ENCODE results near the gene TOP1. TPM values are rescaled to one million over a fixed set of nuclear protein-coding genes. Genes with fewer than 3 reads are reported as not detected.
A peak's percentile ranks its signal among the peaks of the same experiment; 100 is the strongest.

The TOP1 gene
- 10 to 100 TPM; 37.6 to 41.7 TPM for total RNA-seq
- polyA plus RNA-seq (2013, experiment 1 of 2) = 31.6 TPM
- polyA plus RNA-seq (2013, experiment 2 of 2) = 36.7 TPM
- 36.3 to 590 (median 106) reads per million in 172 experiments for total RNA-seq

DNA sequence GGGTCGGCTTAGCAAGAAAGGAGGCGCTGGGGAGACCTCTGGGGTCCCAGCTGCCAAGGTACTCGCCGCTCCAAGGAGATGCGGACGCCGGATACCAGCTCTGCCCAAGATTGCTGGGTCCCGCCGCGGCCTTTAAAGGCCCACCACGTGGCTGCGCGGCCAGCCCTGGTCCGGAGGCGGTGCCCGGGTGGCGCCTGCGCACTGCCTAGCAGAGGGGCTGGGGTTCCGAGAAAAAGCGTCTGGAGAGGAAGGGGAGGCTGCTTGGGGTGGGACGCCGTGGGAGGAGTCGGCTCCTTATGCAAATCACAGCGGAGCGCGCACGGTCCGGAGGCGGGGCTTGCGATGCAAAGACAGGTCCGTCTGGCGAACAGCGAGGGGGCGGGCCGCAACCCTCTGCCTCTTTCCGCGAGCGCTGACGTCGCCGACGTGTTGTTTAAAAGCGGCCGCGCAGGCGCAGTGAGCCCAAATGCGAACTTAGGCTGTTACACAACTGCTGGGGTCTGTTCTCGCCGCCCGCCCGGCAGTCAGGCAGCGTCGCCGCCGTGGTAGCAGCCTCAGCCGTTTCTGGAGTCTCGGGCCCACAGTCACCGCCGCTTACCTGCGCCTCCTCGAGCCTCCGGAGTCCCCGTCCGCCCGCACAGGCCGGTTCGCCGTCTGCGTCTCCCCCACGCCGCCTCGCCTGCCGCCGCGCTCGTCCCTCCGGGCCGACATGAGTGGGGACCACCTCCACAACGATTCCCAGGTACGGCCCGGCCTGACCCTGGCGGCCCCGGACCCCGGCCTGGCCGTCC, at the start of gene TOP1:
TSS of gene TOP1 (plus strand) at position 464 of the 791 bp plus-strand sequence. CDS start at position 710, 246 bp downstream.
- H3K4me3 ChIP-seq (ENCODE audit: low read length) = peak within 1 kb of the TSS; percentile 83
- peaks cover 4% of the 10 kb centered on the region for H3K36me3 ChIP-seq (ENCODE audit: insufficient read depth, low read length)
- peak within 1 kb of the TSS; percentile 86 to 93 for H3K27ac ChIP-seq (ENCODE audit: low read depth in 1 of 2, low read length in 2 of 2)
- Mint-ChIP-seq H3K36me3 (ENCODE audit: low read depth) (peaks cover 50% of the 10 kb centered on the region), H3K27ac (peak within 1 kb of the TSS; percentile 98), H3K4me3 (peak within 1 kb of the TSS; percentile 98), H3K9me3 (no peaks in the 10 kb centered on the region), H3K4me1 (ENCODE audit: low read depth) (peaks cover 53% of the 10 kb centered on the region), H3K27me3 (no peaks in the 10 kb centered on the region)
- ChIA-PET POLR2A (interaction anchor here (0.9 to 2.4 kb wide), 7 partner anchors 12 to 129 kb away, joined by 3 to 11 read pairs (median 4); no protein-coding TSS in a partner anchor), CTCF (interaction anchor here (1.1 to 1.5 kb wide), 3 partner anchors 13 to 67 kb away, joined by 3 to 4 read pairs (median 4); no protein-coding TSS in a partner anchor)
- TF ChIP-seq, protein P1, sequence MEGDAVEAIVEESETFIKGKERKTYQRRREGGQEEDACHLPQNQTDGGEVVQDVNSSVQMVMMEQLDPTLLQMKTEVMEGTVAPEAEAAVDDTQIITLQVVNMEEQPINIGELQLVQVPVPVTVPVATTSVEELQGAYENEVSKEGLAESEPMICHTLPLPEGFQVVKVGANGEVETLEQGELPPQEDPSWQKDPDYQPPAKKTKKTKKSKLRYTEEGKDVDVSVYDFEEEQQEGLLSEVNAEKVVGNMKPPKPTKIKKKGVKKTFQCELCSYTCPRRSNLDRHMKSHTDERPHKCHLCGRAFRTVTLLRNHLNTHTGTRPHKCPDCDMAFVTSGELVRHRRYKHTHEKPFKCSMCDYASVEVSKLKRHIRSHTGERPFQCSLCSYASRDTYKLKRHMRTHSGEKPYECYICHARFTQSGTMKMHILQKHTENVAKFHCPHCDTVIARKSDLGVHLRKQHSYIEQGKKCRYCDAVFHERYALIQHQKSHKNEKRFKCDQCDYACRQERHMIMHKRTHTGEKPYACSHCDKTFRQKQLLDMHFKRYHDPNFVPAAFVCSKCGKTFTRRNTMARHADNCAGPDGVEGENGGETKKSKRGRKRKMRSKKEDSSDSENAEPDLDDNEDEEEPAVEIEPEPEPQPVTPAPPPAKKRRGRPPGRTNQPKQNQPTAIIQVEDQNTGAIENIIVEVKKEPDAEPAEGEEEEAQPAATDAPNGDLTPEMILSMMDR (IDR thresholded peaks at IDR 0.05) = no peak
- peaks cover 36% of the 10 kb centered on the region for H3K4me1 ChIP-seq (ENCODE audit: insufficient read depth, low read length)
- DNase-seq (peak; percentile 99 to 100 (median 100)), ATAC-seq (ENCODE audit: poor library complexity) (peak; percentile 97)
- intact Hi-C loops (cut with DNase I, micrococcal nuclease) = loop anchor here (2.0 to 5.0 kb wide), 7 partner anchors 18 to 664 kb away; partner anchors contain the start of genes CHD6 (in 1 of the 2) and ZHX3 (in 1 of the 2)
- H3K27me3 ChIP-seq (ENCODE audit: control insufficient read depth in 1 of 2, insufficient read depth in 2 of 2, low read length in 2 of 2) = no peaks in the 10 kb centered on the region
- H3K9me3 ChIP-seq (ENCODE audit: control insufficient read depth in 1 of 2, insufficient read depth in 1 of 2, low read length in 2 of 2) = no peaks in the 10 kb centered on the region

DNA sequence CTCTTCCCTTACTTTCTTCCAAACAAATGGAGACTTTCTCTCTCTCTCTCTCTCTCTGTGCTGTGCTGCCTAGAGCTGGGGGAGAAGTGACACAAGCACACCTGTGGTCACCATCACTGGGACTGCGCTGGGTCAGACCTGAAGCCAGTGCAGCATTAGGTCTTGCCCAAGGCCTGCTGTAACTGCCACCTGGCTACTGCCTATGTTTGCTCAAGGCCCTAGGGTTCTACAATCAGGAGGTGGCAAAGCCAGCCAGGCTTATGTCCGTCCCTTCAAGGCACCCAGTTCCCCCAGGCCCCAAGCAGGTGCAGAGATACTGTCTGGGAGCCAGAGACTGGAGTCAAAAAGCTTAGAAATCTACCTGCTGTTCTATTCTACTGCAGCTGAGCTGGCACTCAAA, 49.4 kb upstream of the TOP1 start:
- no peak overlapping the region for H3K4me3 ChIP-seq (ENCODE audit: low read length)
- no peak overlapping the region for H3K27ac ChIP-seq (ENCODE audit: low read depth in 1 of 2, low read length in 2 of 2)
- peaks cover 7 to 16% of the 10 kb centered on the region in 2 experiments for H3K9me3 ChIP-seq (ENCODE audit: control insufficient read depth in 1 of 2, insufficient read depth in 1 of 2, low read length in 2 of 2)
- Mint-ChIP-seq H3K36me3 (ENCODE audit: low read depth) (no peaks in the 10 kb centered on the region), H3K9me3 (peaks cover 16% of the 10 kb centered on the region), H3K4me1 (ENCODE audit: low read depth) (no peaks in the 10 kb centered on the region), H3K27me3 (peaks cover 26% of the 10 kb centered on the region), H3K27ac (no peak overlapping the region), H3K4me3 (no peak overlapping the region)
- POLR2A ChIA-PET = no interaction called here
- TF ChIP-seq, protein P1 (IDR thresholded peaks at IDR 0.05) = no peak
- CTCF ChIA-PET = interaction anchor here (1.0 kb wide), 1 partner anchor 20 kb away, joined by 3 read pairs; no protein-coding TSS in a partner anchor
- no peaks in the 10 kb centered on the region for H3K36me3 ChIP-seq (ENCODE audit: insufficient read depth, low read length)
- H3K27me3 ChIP-seq (ENCODE audit: control insufficient read depth in 1 of 2, insufficient read depth in 2 of 2, low read length in 2 of 2) = no peaks in the 10 kb centered on the region
- DNase-seq (no peak), ATAC-seq (ENCODE audit: poor library complexity) (no peak)
- intact Hi-C loops (cut with DNase I, micrococcal nuclease) = no loop called here
- H3K4me1 ChIP-seq (ENCODE audit: insufficient read depth, low read length) = no peaks in the 10 kb centered on the region

DNA sequence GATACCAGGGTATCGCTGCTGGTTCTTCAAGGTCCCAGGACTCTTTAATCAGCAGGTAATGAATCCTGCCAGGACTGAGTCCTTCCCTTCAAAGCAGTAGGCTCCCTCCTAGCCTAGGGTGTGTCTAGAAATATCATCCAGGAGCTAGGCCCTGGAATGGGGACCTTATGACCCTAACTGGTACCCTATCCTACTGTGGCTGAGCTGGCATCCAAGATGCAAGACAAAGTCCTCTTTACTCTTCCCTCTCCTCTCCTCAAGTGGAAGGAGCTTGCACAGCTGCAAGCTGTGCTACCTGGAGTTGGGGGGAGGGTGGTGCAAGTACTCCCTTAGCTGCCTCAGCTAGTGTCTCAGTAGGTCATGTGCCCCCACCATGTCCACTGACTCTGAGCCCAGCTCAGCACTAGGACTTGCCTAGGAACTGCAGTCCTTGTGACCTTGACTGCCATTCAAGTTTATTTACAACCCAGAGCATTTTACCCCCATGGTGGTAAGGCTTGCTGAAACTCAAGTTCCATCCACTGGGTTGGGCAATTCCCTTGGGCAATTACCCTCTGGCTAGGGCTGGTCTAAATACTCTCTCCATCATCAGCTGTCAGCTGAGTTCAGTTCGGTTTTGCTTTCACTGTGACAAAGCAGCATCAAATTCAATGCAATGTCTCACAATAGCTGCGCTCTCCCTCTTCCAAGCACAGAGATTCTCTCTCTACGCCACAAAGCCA, 48.4 kb upstream of the TOP1 start:
- no peak overlapping the region for H3K4me3 ChIP-seq (ENCODE audit: low read length)
- H3K4me1 ChIP-seq (ENCODE audit: insufficient read depth, low read length) = no peaks in the 10 kb centered on the region
- no peaks in the 10 kb centered on the region for H3K36me3 ChIP-seq (ENCODE audit: insufficient read depth, low read length)
- DNase-seq = no peak
- no peak for ATAC-seq (ENCODE audit: poor library complexity)
- H3K27me3 ChIP-seq (ENCODE audit: control insufficient read depth in 1 of 2, insufficient read depth in 2 of 2, low read length in 2 of 2) = no peaks in the 10 kb centered on the region
- no peak overlapping the region for H3K27ac Mint-ChIP-seq
- H3K9me3 ChIP-seq (ENCODE audit: control insufficient read depth in 1 of 2, insufficient read depth in 1 of 2, low read length in 2 of 2) = peaks cover 7 to 16% of the 10 kb centered on the region in 2 experiments
- CTCF ChIA-PET = interaction anchor here (1.0 kb wide), 1 partner anchor 19 kb away, joined by 3 read pairs; no protein-coding TSS in a partner anchor
- peaks cover 16% of the 10 kb centered on the region for H3K9me3 Mint-ChIP-seq
- no peaks in the 10 kb centered on the region for H3K4me1 Mint-ChIP-seq (ENCODE audit: low read depth)
- intact Hi-C loops (cut with DNase I, micrococcal nuclease) = no loop called here
- peaks cover 19% of the 10 kb centered on the region for H3K27me3 Mint-ChIP-seq
- POLR2A ChIA-PET = no interaction called here
- no peaks in the 10 kb centered on the region for H3K36me3 Mint-ChIP-seq (ENCODE audit: low read depth)
- no peak overlapping the region for H3K27ac ChIP-seq (ENCODE audit: low read depth in 1 of 2, low read length in 2 of 2)
- H3K4me3 Mint-ChIP-seq = no peak overlapping the region
- TF ChIP-seq, protein P1 (IDR thresholded peaks at IDR 0.05) = no peak
